H1 (cell line): ENCODE measurements around the gene TLCD3B. TPM values are rescaled to one million over a fixed set of nuclear protein-coding genes. Genes with fewer than 3 reads are reported as not detected.

Experiments used
- CTCF ChIA-PET: fragments of 300-600 bp; sonication (Branson Sonifier 250); formaldehyde crosslinking; loops from one replicate; lab custom pipeline; 2021; ENCODE audit not compliant: partially characterized antibody; lab: Charles Lee
- POLR2A ChIA-PET: fragments of 300-600 bp; sonication (Branson Sonifier 250); formaldehyde crosslinking; loops from one replicate; lab custom pipeline; 2021; ENCODE audit warnings: inconsistent platforms; ENCODE audit not compliant: partially characterized antibody; lab: Charles Lee
- DNase-seq, 2 experiments: peaks; one replicate each; pipeline versions ENCODE4 v3.0.0 to v3.0.0-alpha.2; 2010 to 2022; ENCODE audit warnings: low spot score in 2 of 2, low read depth in 1 of 2, mixed read lengths in 1 of 2
- FAIRE-seq: peaks from 2 replicates; lab custom pipeline; 2011; peaks lifted over from hg19 to GRCh38; lab: Jason Lieb, UNC
- H2AFZ ChIP-seq: 2 replicates; pipeline ENCODE4 v1.8.1; 2012; ENCODE audit warnings: low read length, inconsistent platforms
- H2AK5ac ChIP-seq: 2 replicates; pipeline ENCODE4 v1.6.1; 2013; ENCODE audit warnings: low read depth, low read length
- H2BK120ac ChIP-seq: replicated peaks from 2 replicates; pipeline ENCODE3; 2013; ENCODE audit warnings: low read depth, low read length, inconsistent platforms
- H2BK12ac ChIP-seq: 2 replicates; pipeline ENCODE4 v1.6.1; 2013; ENCODE audit warnings: low read depth, low read length
- H2BK15ac ChIP-seq: 2 replicates; pipeline ENCODE4 v1.6.1; 2013; ENCODE audit warnings: low read length
- H2BK20ac ChIP-seq: 2 replicates; pipeline ENCODE4 v1.6.1; 2013; ENCODE audit warnings: low read length
- H2BK5ac ChIP-seq: 2 replicates; pipeline ENCODE4 v1.6.1; 2013; ENCODE audit warnings: low read depth, low read length
- H3K14ac ChIP-seq: 2 replicates; pipeline ENCODE4 v1.6.1; 2013; ENCODE audit warnings: inconsistent platforms; ENCODE audit not compliant: insufficient read length
- H3K18ac ChIP-seq: 2 replicates; pipeline ENCODE4 v1.6.1; 2013; ENCODE audit warnings: low read length; ENCODE audit errors: extremely low read depth
- H3K23ac ChIP-seq: 2 replicates; pipeline ENCODE4 v1.6.1; 2013; ENCODE audit warnings: inconsistent platforms; ENCODE audit not compliant: insufficient read length
- H3K23me2 ChIP-seq: 2 replicates; pipeline ENCODE4 v1.6.1; 2013; ENCODE audit warnings: low read depth, low read length
- H3K27ac ChIP-seq: 2 replicates; pipeline ENCODE4 v1.6.1; 2011; ENCODE audit warnings: low read depth, low read length, inconsistent platforms
- H3K27me3 ChIP-seq, 4 experiments: replicated peaks in 1 of 4; 1 replicate in 1 of 4; 2 replicates in 3 of 4; pipeline versions ENCODE4 v1.6.1 to v1.8.1; 2011 to 2013; ENCODE audit warnings: low read length in 3 of 4, mild to moderate bottlenecking in 3 of 4, inconsistent platforms in 2 of 4, mixed read lengths in 2 of 4, moderate library complexity in 1 of 4; ENCODE audit not compliant: control insufficient read depth in 3 of 4, insufficient read depth in 3 of 4; ENCODE audit errors: extremely low read depth in 1 of 4
- H3K36me3 ChIP-seq, 4 experiments: 2 replicates each; pipeline versions ENCODE4 v1.6.1 to v1.8.1; 2011 to 2013; ENCODE audit warnings: mild to moderate bottlenecking in 4 of 4, low read length in 3 of 4, moderate library complexity in 2 of 4, control low read depth in 1 of 4, inconsistent platforms in 1 of 4; ENCODE audit not compliant: insufficient read depth in 4 of 4, control insufficient read depth in 2 of 4
- H3K4ac ChIP-seq: replicated peaks from 2 replicates; pipeline ENCODE3; 2013; ENCODE audit warnings: low read length, low read depth, mixed read lengths, inconsistent platforms; ENCODE audit not compliant: insufficient read length
- H3K4me1 ChIP-seq, 4 experiments: replicated peaks in 1 of 4; 1 replicate in 1 of 4; 2 replicates in 3 of 4; pipeline versions ENCODE4 v1.6.1 to v1.8.1; 2011 to 2013; ENCODE audit warnings: low read length in 3 of 4, inconsistent platforms in 2 of 4, mixed read lengths in 1 of 4; ENCODE audit not compliant: insufficient read depth in 4 of 4, control insufficient read depth in 3 of 4
- H3K4me2 ChIP-seq, 2 experiments: 2 replicates each; pipeline versions ENCODE4 v1.6.1 to v1.8.1; 2011 to 2013; ENCODE audit warnings: low read depth in 2 of 2, low read length in 2 of 2, control low read depth in 1 of 2, inconsistent platforms in 1 of 2, mild to moderate bottlenecking in 1 of 2; ENCODE audit not compliant: insufficient read depth in 1 of 2
- H3K4me3 ChIP-seq, 4 experiments: fragments of 200-600, 300-600 bp in 1 of 4; sonication (generic), shearing (Covaris generic), sonication (Bioruptor Twin) in 1 of 4; 2 replicates each; pipeline versions ENCODE4 v1.5.1 to v1.8.1; 2011 to 2016; ENCODE audit warnings: low read length in 4 of 4, low read depth in 3 of 4, control low read depth in 2 of 4, inconsistent platforms in 2 of 4, mild to moderate bottlenecking in 2 of 4, mixed read lengths in 1 of 4, moderate library complexity in 1 of 4; ENCODE audit not compliant: insufficient read depth in 2 of 4; ENCODE audit errors: extremely low read depth in 1 of 4
- H3K56ac ChIP-seq: replicated peaks from 2 replicates; pipeline ENCODE3; 2013; ENCODE audit warnings: low read depth, mild to moderate bottlenecking, mixed read lengths, low read length, inconsistent platforms; ENCODE audit not compliant: insufficient read length
- H3K79me1 ChIP-seq: 2 replicates; pipeline ENCODE4 v1.6.1; 2013; ENCODE audit warnings: low read depth, low read length, control low read depth
- H3K79me2 ChIP-seq, 2 experiments: 2 replicates each; pipeline versions ENCODE4 v1.6.1 to v1.8.1; 2012 to 2013; ENCODE audit warnings: low read length in 2 of 2, mild to moderate bottlenecking in 2 of 2, inconsistent platforms in 1 of 2; ENCODE audit not compliant: insufficient read depth in 2 of 2, control insufficient read depth in 1 of 2
- H3K9ac ChIP-seq, 4 experiments: replicated peaks in 1 of 4; 1 replicate in 1 of 4; 2 replicates in 3 of 4; pipeline versions ENCODE4 v1.6.1 to v1.8.1; 2011 to 2013; ENCODE audit warnings: low read depth in 3 of 4, low read length in 3 of 4, control low read depth in 2 of 4, mild to moderate bottlenecking in 2 of 4, moderate library complexity in 2 of 4, inconsistent platforms in 1 of 4; ENCODE audit errors: extremely low read depth in 1 of 4
- H3K9me3 ChIP-seq, 2 experiments: 2 replicates each; pipeline versions ENCODE4 v1.6.1 to v1.8.1; 2012 to 2013; ENCODE audit warnings: mild to moderate bottlenecking in 2 of 2, moderate library complexity in 2 of 2, control low read depth in 1 of 2, inconsistent platforms in 1 of 2, low read depth in 1 of 2, low read length in 1 of 2, mixed read lengths in 1 of 2; ENCODE audit not compliant: insufficient read depth in 2 of 2
- H4K20me1 ChIP-seq, 2 experiments: replicated peaks in 1 of 2; 2 replicates each; pipeline versions ENCODE3 to v1.8.1; 2011 to 2013; ENCODE audit warnings: inconsistent platforms in 2 of 2, low read length in 2 of 2, mild to moderate bottlenecking in 1 of 2; ENCODE audit not compliant: insufficient read depth in 2 of 2, control insufficient read depth in 1 of 2
- H4K5ac ChIP-seq: 2 replicates; pipeline ENCODE4 v1.6.1; 2013; ENCODE audit warnings: low read length, low read depth, mixed read lengths, inconsistent platforms; ENCODE audit not compliant: insufficient read length
- H4K8ac ChIP-seq: 2 replicates; pipeline ENCODE4 v1.8.0; 2013; ENCODE audit warnings: mild to moderate bottlenecking, moderate library complexity, low read length, inconsistent platforms; ENCODE audit not compliant: insufficient read depth; ENCODE audit errors: extremely low read depth
- H4K91ac ChIP-seq: replicated peaks from 2 replicates; pipeline ENCODE3; 2013; ENCODE audit warnings: low read length, mixed read lengths, inconsistent platforms; ENCODE audit not compliant: insufficient read length
- CBX8 ChIP-seq: fragments of 300-800, 300-1000 bp; sonication (generic); IDR thresholded peaks from 2 replicates; pipeline ENCODE4 v1.7.1; 2016; ENCODE audit warnings: low read depth, low read length, borderline replicate concordance
- E2F6 ChIP-seq: IDR thresholded peaks from 2 replicates; pipeline ENCODE4 v1.6.1; 2012; ENCODE audit warnings: inconsistent platforms
- EZH2 ChIP-seq: fragments of 200-600 bp; sonication (generic); IDR thresholded peaks from 2 replicates; pipeline ENCODE4 v1.7.1; 2012; ENCODE audit warnings: low read depth, mild to moderate bottlenecking, moderate library complexity, low read length, inconsistent platforms; ENCODE audit not compliant: severe bottlenecking
- NANOG ChIP-seq: IDR thresholded peaks from 2 replicates; pipeline ENCODE4 v1.6.1; 2011; ENCODE audit warnings: low read length, low read depth, mild to moderate bottlenecking, inconsistent platforms; ENCODE audit not compliant: insufficient read depth, poor library complexity, severe bottlenecking
- SP4 ChIP-seq: IDR thresholded peaks from 2 replicates; pipeline ENCODE4 v1.6.1; 2012; ENCODE audit warnings: low read length, inconsistent platforms
- SUZ12 ChIP-seq: fragments of 200-600 bp; sonication (generic); IDR thresholded peaks from 2 replicates; pipeline ENCODE4 v1.6.1; 2012; ENCODE audit warnings: mild to moderate bottlenecking, inconsistent platforms, low read length, moderate library complexity, mixed read lengths
- whole genome bisulfite sequencing, 2 experiments: shearing (Covaris generic) in 1 of 2; methylation state at CpG; one replicate each; pipeline versions ENCODE4 v1.1.6 to v1.1.7; 2013 to 2015; ENCODE audit warnings: low lambda C conversion rate in 2 of 2, mixed read lengths in 2 of 2, inconsistent platforms in 1 of 2, low coverage in 1 of 2, missing lambda C conversion rate in 1 of 2; ENCODE audit not compliant: insufficient replicate concordance in 2 of 2, insufficient coverage in 1 of 2, insufficient read length in 1 of 2; ENCODE audit errors: extremely low coverage in 1 of 2, missing lambda C conversion rate in 1 of 2; 5-methylcytosine and 5-hydroxymethylcytosine counted together
- polyA plus RNA-seq, 7 experiments: library from polyadenylated mRNA; depleted of rRNA in 3 of 7; stranded (reverse) in 5 of 7; unstranded in 2 of 7; fragments of >200 nt in 5 of 7; fragments of 200-250 nt in 2 of 7; gene quantifications; 1 replicate in 5 of 7; 2 replicates in 1 of 7; 4 replicates in 1 of 7; pipeline versions ENCODE4 v1.2.1 to v1.2.3, GENCODE V29; 2011 to 2013; ENCODE audit warnings: missing spikeins in 2 of 7, mixed read lengths in 2 of 7
- total RNA-seq: library from RNA; stranded (reverse); fragmentation: NEBNext Ultra II Directional; extraction: Animal tissue kit (Norgen Biotek cat#: 25700); gene quantifications from 2 replicates; pipeline ENCODE4 v1.2.1, GENCODE V29; 2021
- TF ChIP-seq, protein P1 (sequence below), 3 experiments: IDR thresholded peaks; 1 replicate in 2 of 3; 2 replicates in 1 of 3; pipeline versions ENCODE4 v1.5.1 to v1.6.1; 2011; ENCODE audit warnings: low read length in 3 of 3, mild to moderate bottlenecking in 3 of 3, inconsistent platforms in 2 of 3, low read depth in 1 of 3, moderate library complexity in 1 of 3; ENCODE audit not compliant: insufficient read depth in 1 of 3; ENCODE audit errors: control extremely low read depth in 1 of 3

Gene TLCD3B
- total and polyA plus RNA-seq, 2 of the 8 experiments (the other 6 are each of a cell fraction or from before 2014, with no cell fraction given), result 15.2 to 26.9 TPM

DNA sequence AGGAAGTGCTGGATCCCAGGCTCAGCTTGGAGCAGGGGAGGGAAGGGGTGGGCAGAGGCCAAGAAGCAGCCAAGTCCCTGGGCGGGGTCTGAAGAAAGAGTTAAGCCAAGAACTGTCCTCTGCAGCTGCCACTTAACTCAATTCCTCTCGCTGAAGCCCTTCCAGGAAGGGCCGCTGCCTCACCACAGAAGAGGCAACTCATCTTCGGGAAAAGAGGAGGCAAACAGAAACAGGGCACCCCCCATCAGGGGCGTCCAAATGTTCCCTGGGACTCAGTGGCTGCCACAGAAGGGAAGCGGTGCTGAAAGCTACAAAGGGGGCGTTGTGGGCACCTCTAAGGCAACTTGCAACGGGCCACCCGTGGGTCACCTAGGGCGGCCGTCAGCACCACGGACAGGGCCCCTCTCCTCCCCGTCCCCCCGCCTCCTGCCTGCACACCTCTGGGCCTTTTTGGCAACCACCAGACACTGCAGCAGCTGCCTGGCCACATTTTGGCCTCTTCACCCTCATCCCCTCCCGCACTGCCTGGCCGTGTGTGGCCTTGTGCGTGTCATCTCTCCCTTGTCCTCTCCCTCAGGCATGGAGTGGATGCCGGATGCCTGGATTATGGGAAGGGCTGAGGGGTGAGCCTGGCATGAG is 2.5 kb downstream of the TLCD3B start:
- H2BK120ac ChIP-seq, result no peak overlapping the region
- H4K91ac ChIP-seq, result no peak overlapping the region
- no peak overlapping the region for H3K4ac ChIP-seq
- H3K27ac ChIP-seq, result no peak overlapping the region
- peaks cover 0 to 9% (median 4%) of the 10 kb centered on the region in 4 experiments; a peak in 2 of 7 replicates for H3K27me3 ChIP-seq
- H2BK12ac ChIP-seq, result peak overlapping the region; percentile 44; the same call in 1 of the 2 replicates
- no peak overlapping the region for H2BK5ac ChIP-seq
- no peak overlapping the region; the same call in 1 of the 2 replicates for H2AK5ac ChIP-seq
- H3K14ac ChIP-seq, result no peak overlapping the region
- H3K4me2 ChIP-seq, result peak overlapping the region; percentile 84 to 96; a peak in 2 of 4 replicates
- peaks cover 5% of the 10 kb centered on the region; the same call in 1 of the 2 replicates for H3K79me1 ChIP-seq
- peak in 1 of 2 experiments; percentile 88 for DNase-seq
- peaks cover 12 to 16% of the 10 kb centered on the region in 2 experiments for H4K20me1 ChIP-seq
- H4K8ac ChIP-seq, result no peak overlapping the region
- H3K23me2 ChIP-seq, result peaks cover 10% of the 10 kb centered on the region; the same call in 1 of the 2 replicates
- CTCF ChIA-PET, result interaction anchor here (0.8 to 1.2 kb wide), 4 partner anchors 9 to 28 kb away, joined by 3 to 5 read pairs (median 4); a partner anchor contains a TSS
- POLR2A ChIA-PET, result interaction anchor here (0.8 to 1.4 kb wide), 7 partner anchors 19 to 220 kb away, joined by 3 to 4 read pairs (median 3); partner anchors contain the start of genes ALDOA, PAGR1 and TBX6
- FAIRE-seq, result no peak
- H3K4me1 ChIP-seq, result peaks cover 0 to 26% (median 19%) of the 10 kb centered on the region in 4 experiments; a peak in 6 of 7 replicates
- no peak overlapping the region for H4K5ac ChIP-seq
- no peak overlapping the region for H2BK15ac ChIP-seq
- H3K9me3 ChIP-seq, result no peaks in the 10 kb centered on the region
- no peak overlapping the region for H3K56ac ChIP-seq
- H3K9ac ChIP-seq, result no peak overlapping the region
- H3K18ac ChIP-seq, result no peak overlapping the region
- peaks cover 0 to 7% (median under 1%) of the 10 kb centered on the region in 4 experiments; a peak in 2 of 8 replicates for H3K36me3 ChIP-seq
- H3K23ac ChIP-seq, result no peak overlapping the region
- no peak overlapping the region for H2BK20ac ChIP-seq
- H3K4me3 ChIP-seq, result no peak overlapping the region
- no peak overlapping the region for H2AFZ ChIP-seq
- WGBS, 2 experiments, result 49% methylated on average over 16 of the region's 18 CpGs; no CpG with 5 or more reads in 1 of the 2 experiments
- H3K79me2 ChIP-seq, result no peaks in the 10 kb centered on the region
- TF ChIP-seq E2F6 (no peak), SP4 (no peak), SUZ12 (no peak), NANOG (no peak), CBX8 (no peak), EZH2 (no peak)
- TF ChIP-seq, protein P1, sequence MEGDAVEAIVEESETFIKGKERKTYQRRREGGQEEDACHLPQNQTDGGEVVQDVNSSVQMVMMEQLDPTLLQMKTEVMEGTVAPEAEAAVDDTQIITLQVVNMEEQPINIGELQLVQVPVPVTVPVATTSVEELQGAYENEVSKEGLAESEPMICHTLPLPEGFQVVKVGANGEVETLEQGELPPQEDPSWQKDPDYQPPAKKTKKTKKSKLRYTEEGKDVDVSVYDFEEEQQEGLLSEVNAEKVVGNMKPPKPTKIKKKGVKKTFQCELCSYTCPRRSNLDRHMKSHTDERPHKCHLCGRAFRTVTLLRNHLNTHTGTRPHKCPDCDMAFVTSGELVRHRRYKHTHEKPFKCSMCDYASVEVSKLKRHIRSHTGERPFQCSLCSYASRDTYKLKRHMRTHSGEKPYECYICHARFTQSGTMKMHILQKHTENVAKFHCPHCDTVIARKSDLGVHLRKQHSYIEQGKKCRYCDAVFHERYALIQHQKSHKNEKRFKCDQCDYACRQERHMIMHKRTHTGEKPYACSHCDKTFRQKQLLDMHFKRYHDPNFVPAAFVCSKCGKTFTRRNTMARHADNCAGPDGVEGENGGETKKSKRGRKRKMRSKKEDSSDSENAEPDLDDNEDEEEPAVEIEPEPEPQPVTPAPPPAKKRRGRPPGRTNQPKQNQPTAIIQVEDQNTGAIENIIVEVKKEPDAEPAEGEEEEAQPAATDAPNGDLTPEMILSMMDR (IDR thresholded peaks at IDR 0.05; ENCODE audit: control extremely low read depth in 1 of 3, insufficient read depth in 1 of 3, low read depth in 1 of 3, low read length in 3 of 3), result no peak
